GM12878 (cell line): ENCODE results near the gene ADPRHL1. TPM values are rescaled to one million over a fixed set of nuclear protein-coding genes. Genes with fewer than 3 reads are reported as not detected.

Experiments used
- ATAC-seq: fragments of 200-7000 bp; cut with Tn5 transposase; 3 replicates; pipeline ENCODE4 v1.9.1; 2020; ENCODE audit warnings: mild to moderate bottlenecking, moderate library complexity
- BruUV-seq: library from RNA; stranded (reverse); fragments of 400-500 nt; replicated peaks from 2 replicates; lab custom pipeline; 2021; lab: Mats Ljungman, UMichigan
- CTCF ChIA-PET: fragments of 300-600 bp; sonication (Branson Sonifier 250); formaldehyde crosslinking; extraction: SDS; loops from one replicate; lab custom pipeline; 2021; ENCODE audit warnings: inconsistent platforms; lab: Yijun Ruan, JAX
- POLR2A ChIA-PET: fragments of 350-600 bp; formaldehyde crosslinking; extraction: SDS; loops from one replicate; lab custom pipeline; 2021; ENCODE audit warnings: inconsistent platforms; lab: Charles Lee
- RAD21 ChIA-PET: fragments of 300-600 bp; sonication (Branson Sonifier 250); formaldehyde crosslinking; loops from one replicate; lab custom pipeline; 2023; ENCODE audit warnings: antibody characterized with exemption; ENCODE audit not compliant: unreplicated experiment; lab: Charles Lee
- SMC1A ChIA-PET: fragments of 300-600 bp; sonication (Branson Sonifier 250); formaldehyde crosslinking; loops from one replicate; lab custom pipeline; 2023; ENCODE audit not compliant: unreplicated experiment, uncharacterized antibody; lab: Charles Lee
- DNase-seq: peaks from one replicate; pipeline ENCODE4 v3.0.0-alpha.2; 2011; ENCODE audit warnings: low read depth, low spot score
- FAIRE-seq: peaks from 3 replicates; lab custom pipeline; 2011; peaks lifted over from hg19 to GRCh38; lab: Jason Lieb, UNC
- H2AFZ ChIP-seq: 2 replicates; pipeline ENCODE4 v1.6.0; 2011; ENCODE audit warnings: low read depth, low read length, control low read depth; ENCODE audit not compliant: control insufficient read depth
- H3K27ac ChIP-seq: 2 replicates; pipeline ENCODE4 v1.5.1; 2011; ENCODE audit warnings: control low read depth; ENCODE audit not compliant: control insufficient read depth, insufficient read depth
- H3K27me3 ChIP-seq, 2 experiments: replicated peaks in 1 of 2; 2 replicates each; pipeline versions ENCODE4 v1.6.0 to v1.6.1; 2011; ENCODE audit warnings: low read length in 1 of 2; ENCODE audit not compliant: control insufficient read depth in 2 of 2, insufficient read depth in 2 of 2
- H3K36me3 ChIP-seq, 2 experiments: 2 replicates each; pipeline ENCODE4 v1.5.1; 2011; ENCODE audit warnings: low read length in 1 of 2; ENCODE audit not compliant: control insufficient read depth in 2 of 2, insufficient read depth in 2 of 2
- H3K4me1 ChIP-seq: 2 replicates; pipeline ENCODE4 v1.6.1; 2011; ENCODE audit warnings: mild to moderate bottlenecking, low read length, moderate library complexity, mixed read lengths; ENCODE audit not compliant: control insufficient read depth, insufficient read depth
- H3K4me2 ChIP-seq: 2 replicates; pipeline ENCODE4 v1.6.0; 2011; ENCODE audit warnings: control low read depth; ENCODE audit not compliant: control insufficient read depth, insufficient read depth
- H3K4me3 ChIP-seq: fragments of 200-600 bp; sonication (generic); 2 replicates; pipeline ENCODE4 v1.5.1; 2016
- H3K79me2 ChIP-seq: 2 replicates; pipeline ENCODE4 v1.6.0; 2011; ENCODE audit warnings: low read length; ENCODE audit not compliant: control insufficient read depth, insufficient read depth
- H3K9ac ChIP-seq: 2 replicates; pipeline ENCODE4 v1.8.0; 2011; ENCODE audit warnings: low read length, control low read depth, mixed read lengths; ENCODE audit not compliant: control insufficient read depth, insufficient read depth
- H3K9me3 ChIP-seq: replicated peaks from 3 replicates; pipeline ENCODE4 v1.5.1; 2011; ENCODE audit warnings: mild to moderate bottlenecking, low read length; ENCODE audit not compliant: control insufficient read depth, insufficient read depth
- H4K20me1 ChIP-seq: 2 replicates; pipeline ENCODE4 v1.6.0; 2011; ENCODE audit not compliant: control insufficient read depth, insufficient read depth
- ASH2L ChIP-seq: fragments of 300-600, 200-600 bp; sonication (generic); IDR thresholded peaks from 2 replicates; pipeline ENCODE4 v1.6.1; 2017; ENCODE audit warnings: low read depth, mild to moderate bottlenecking, borderline replicate concordance
- BHLHE40 ChIP-seq, 2 experiments: fragments of 450-650 bp in 1 of 2; IDR thresholded peaks; 2 replicates each; pipeline ENCODE4 v1.6.1; 2011 to 2017; ENCODE audit warnings: low read depth in 2 of 2, borderline replicate concordance in 1 of 2, improper control_type of control experiment in 1 of 2, low read length in 1 of 2, mild to moderate bottlenecking in 1 of 2
- EGR1 ChIP-seq, 2 experiments: IDR thresholded peaks; 1 replicate in 1 of 2; 2 replicates in 1 of 2; pipeline ENCODE4 v1.6.1; 2011 to 2012; ENCODE audit warnings: low read depth in 2 of 2, low read length in 2 of 2, borderline replicate concordance in 1 of 2, mild to moderate bottlenecking in 1 of 2, moderate library complexity in 1 of 2
- SPI1 ChIP-seq: IDR thresholded peaks from 2 replicates; pipeline ENCODE4 v1.6.1; 2011; ENCODE audit warnings: low read depth, mild to moderate bottlenecking, low read length, moderate library complexity, borderline replicate concordance; ENCODE audit not compliant: insufficient read depth
- TAF1 ChIP-seq: IDR thresholded peaks from 2 replicates; pipeline ENCODE4 v1.6.1; 2011; ENCODE audit warnings: mild to moderate bottlenecking, low read depth, low read length, borderline replicate concordance
- WGBS: methylation state at CpG from one replicate; pipeline ENCODE4 v1.1.6; 2016; ENCODE audit warnings: low lambda C conversion rate; ENCODE audit not compliant: insufficient replicate concordance, insufficient coverage; ENCODE audit errors: missing lambda C conversion rate; 5-methylcytosine and 5-hydroxymethylcytosine counted together
- in situ Hi-C: fragments of 300-500 bp; cut with MboI; formaldehyde crosslinking; loops from 9 replicates; pipeline ENCODE4 v1.14.3; 2018; ENCODE audit warnings: mixed read lengths
- intact Hi-C: fragments of 100-400 bp; cut with micrococcal nuclease; formaldehyde crosslinking; loops from one replicate; pipeline ENCODE4 v1.14.2; 2022; ENCODE audit not compliant: unreplicated experiment
- polyA plus RNA-seq, 11 experiments: library from polyadenylated mRNA; depleted of rRNA in 4 of 11; unstranded in 6 of 11; stranded (reverse) in 5 of 11; fragments of >200 nt; fragmentation: Nextera tagmentation in 4 of 11; fragmentation: Illumina TruSeq in 1 of 11; extraction: Ambion mirVana in 4 of 11; extraction: Trizol in 1 of 11; gene quantifications; 1 replicate in 1 of 11; 2 replicates in 10 of 11; pipeline versions ENCODE4 v1.2.1 to v1.2.3, GENCODE V29; 2011 to 2016; ENCODE audit warnings: inconsistent platforms in 2 of 11, missing spikeins in 2 of 11, low read depth in 1 of 11
- total RNA-seq, 4 experiments: library from RNA; depleted of rRNA in 3 of 4; stranded (reverse); fragments of >200 nt in 3 of 4; fragmentation: Illumina TruSeq in 1 of 4; extraction: Trizol in 1 of 4; gene quantifications; 2 replicates each; pipeline versions ENCODE4 v1.2.1 to v1.2.3, GENCODE V29; 2013 to 2021

The ADPRHL1 gene
- total and polyA plus RNA-seq, 10 of the 15 experiments (the other 5 are each of a cell fraction or from before 2014, with no cell fraction given), result 0.05 to 1.9 (median 1.0) TPM

DNA sequence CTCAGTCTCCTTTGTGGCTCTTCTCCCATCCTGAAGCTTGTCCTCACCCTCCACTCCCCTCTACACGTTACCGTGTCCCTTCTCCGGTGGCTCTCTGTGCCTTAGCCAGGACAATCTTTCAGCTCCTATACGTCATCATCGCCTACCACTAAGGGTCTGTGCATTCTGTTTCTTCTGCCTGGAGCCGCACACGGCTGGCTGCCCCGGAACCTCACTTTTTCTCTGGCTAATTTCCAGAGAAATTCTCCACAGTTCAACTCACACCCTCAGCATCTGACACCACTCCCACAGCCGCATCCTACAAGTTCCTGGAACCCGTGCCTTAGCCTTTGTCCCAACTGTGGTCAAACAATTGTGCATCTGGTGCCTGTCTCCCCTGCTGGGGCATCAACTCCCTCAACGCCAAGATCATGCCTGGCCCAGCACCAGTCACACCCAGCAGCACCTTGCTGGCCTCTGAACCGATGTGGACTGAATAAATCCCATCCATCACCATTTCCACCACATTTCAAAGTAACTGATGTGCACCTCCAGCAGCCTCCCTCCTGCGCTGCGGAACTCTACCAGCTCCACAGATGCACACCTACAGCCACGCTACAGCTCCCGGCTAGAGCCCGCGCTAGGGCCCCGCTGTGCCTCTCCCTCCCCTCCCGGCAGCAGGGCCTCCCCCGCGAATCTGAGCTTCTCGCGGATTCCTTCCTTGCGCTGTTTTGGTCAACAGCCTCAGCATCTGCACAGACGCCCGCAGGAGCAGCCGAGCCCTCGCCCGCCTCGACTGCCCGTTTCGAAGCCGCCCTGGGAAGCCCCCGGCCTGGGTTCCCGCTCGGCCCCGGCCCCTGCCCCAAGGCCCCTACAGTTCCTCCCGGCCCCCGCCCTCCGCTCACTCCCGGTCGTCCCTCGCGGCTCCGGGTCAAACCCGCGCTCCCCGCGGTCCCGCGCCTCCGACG is 36.5 kb upstream of the ADPRHL1 start:
- CTCF ChIA-PET, result interaction anchor here (1.1 to 2.0 kb wide), 3 partner anchors 9 to 73 kb away, joined by 3 to 6 read pairs (median 4); no protein-coding TSS in a partner anchor

More for the DNA sequence above, 36.5 kb upstream of the ADPRHL1 start:
- ChIA-PET SMC1A (interaction anchor here (3.3 kb wide), 1 partner anchor 8 kb away, joined by 21 read pairs; no protein-coding TSS in a partner anchor), POLR2A (interaction anchor here (0.6 kb wide), 2 partner anchors 22 to 27 kb away, joined by 3 to 4 read pairs; no protein-coding TSS in a partner anchor), RAD21 (interaction anchor here (0.5 to 1.6 kb wide), 3 partner anchors 39 to 824 kb away, joined by 3 to 5 read pairs (median 4); no protein-coding TSS in a partner anchor)
- H3K4me1 ChIP-seq, result peaks cover 23% of the 10 kb centered on the region
- peak overlapping the region; percentile 87 for H3K4me2 ChIP-seq
- BruUV-seq, result no TSS peak
- H3K27me3 ChIP-seq, result no peaks in the 10 kb centered on the region
- peak overlapping the region; percentile 68 for H3K4me3 ChIP-seq
- H3K9me3 ChIP-seq, result no peaks in the 10 kb centered on the region
- H3K79me2 ChIP-seq, result peaks cover 81% of the 10 kb centered on the region
- intact Hi-C loops (loop anchor here (5.0 kb wide), 2 partner anchors 97 to 193 kb away; partner anchors contain the start of gene LAMP1), in situ Hi-C loops (no loop called here)
- peak overlapping the region; percentile 81 for H2AFZ ChIP-seq
- no peaks in the 10 kb centered on the region for H4K20me1 ChIP-seq
- DNase-seq (no peak), FAIRE-seq (no peak), ATAC-seq (peak; percentile 32)
- peak overlapping the region; percentile 72 for H3K27ac ChIP-seq
- peak overlapping the region; percentile 75 for H3K9ac ChIP-seq
- 14% methylated on average over 33 of the region's 54 CpGs for WGBS
- TF ChIP-seq BHLHE40 (IDR thresholded peaks at IDR 0.05; ENCODE audit: borderline replicate concordance in 1 of 2, low read depth in 2 of 2, low read length in 1 of 2) (no peak), TAF1 (0 out of 2 replicates have a peak, but pooled peaks have one; percentile 31), ASH2L (0 out of 2 replicates have a peak, but pooled peaks have one; percentile 2), EGR1 (IDR thresholded peaks at IDR 0.05; ENCODE audit: borderline replicate concordance in 1 of 2, low read depth in 2 of 2, low read length in 2 of 2) (peak in 1 of 2 experiments; percentile 45; a peak in 1 of 3 replicates), SPI1 (no peak)
- peaks cover 0 to under 1% of the 10 kb centered on the region in 2 experiments; a peak in 3 of 4 replicates for H3K36me3 ChIP-seq
